Ovary (tissue), 9 donors: Measurements from ENCODE around the gene AMOTL1. TPM values are rescaled to one million over a fixed set of nuclear protein-coding genes. Genes with fewer than 3 reads are reported as not detected.

Source experiments
- DNase-seq, 5 donors: peaks; one replicate each; pipeline ENCODE4 v3.0.0-alpha.2; 2019 to 2020
- H3K27ac ChIP-seq, 2 donors: fragments of 200-600 bp; one replicate each; pipeline versions ENCODE4 v1.5.1 to v1.8.0; 2019 to 2022
- H3K27me3 ChIP-seq: fragments of 200-600 bp; one replicate; pipeline ENCODE4 v1.8.0; 2022
- H3K36me3 ChIP-seq: fragments of 200-600 bp; sonication (generic); one replicate; pipeline ENCODE4 v1.5.1; 2019
- H3K4me1 ChIP-seq: one replicate; pipeline ENCODE4 v1.8.1; 2013; ENCODE audit warnings: mild to moderate bottlenecking, moderate library complexity; ENCODE audit not compliant: insufficient read depth
- H3K4me3 ChIP-seq: fragments of 200-600 bp; sonication (generic); one replicate; pipeline ENCODE4 v1.5.1; 2017
- H3K9me3 ChIP-seq, 2 donors: fragments of 200-600 bp in 1 of 2; sonication (generic) in 1 of 2; one replicate each; pipeline versions ENCODE4 v1.5.1 to v1.8.1; 2013 to 2019; ENCODE audit warnings: mild to moderate bottlenecking in 1 of 2, moderate library complexity in 1 of 2
- EP300 ChIP-seq: sonication (generic); formaldehyde crosslinking; IDR thresholded peaks from one replicate; pipeline ENCODE4 v1.6.1; 2017; ENCODE audit warnings: antibody characterized with exemption
- POLR2A ChIP-seq: fragments of 450-650 bp; IDR thresholded peaks from one replicate; pipeline ENCODE4 v1.6.1; 2017; ENCODE audit warnings: antibody characterized with exemption, mild to moderate bottlenecking, moderate library complexity
- WGBS, 3 donors: extraction: QIAGEN DNeasy Blood & Tissue Kit in 1 of 3; methylation state at CpG; one replicate each; pipeline versions ENCODE4 v1.1.5 to v1.1.7; 2013 to 2017; 5-methylcytosine and 5-hydroxymethylcytosine counted together
- intact Hi-C, 4 donors: fragments of 100-400 bp; cut with DNase I; formaldehyde crosslinking; loops; one replicate each; pipeline versions ENCODE4 v1.11.0 to v1.15.1; 2022 to 2023
- polyA plus RNA-seq, 2 donors: library from polyadenylated mRNA; stranded (reverse); fragments of 200-250 nt in 1 of 2; fragments of 350-450 nt in 1 of 2; fragmentation: Illumina TruSeq in 1 of 2; extraction: RNeasy Lipid Tissue Mini Kit (QIAGEN cat#74804) in 1 of 2; gene quantifications; one replicate each; pipeline ENCODE4 v1.2.3, GENCODE V29; 2013 to 2014
- total RNA-seq, 7 donors: library from RNA; depleted of rRNA in 2 of 7; stranded (reverse); fragments of >200 nt in 2 of 7; fragmentation: NEBNext Ultra II Directional in 3 of 7; extraction: Animal tissue kit (Norgen Biotek cat#: 25700) in 3 of 7; gene quantifications; one replicate each; pipeline versions ENCODE4 v1.1.0 to v1.2.4, GENCODE V29; 2016 to 2023
- TF ChIP-seq, protein P1 (sequence below), 3 donors: fragments of 450-650 bp in 2 of 3; fragments of 200-600 bp in 1 of 3; IDR thresholded peaks; one replicate each; pipeline versions ENCODE4 v1.5.1 to v1.8.0; 2016 to 2022; ENCODE audit warnings: antibody characterized with exemption in 3 of 3, mild to moderate bottlenecking in 1 of 3
- donor health status: DM: no; HTN: no; CAD: no; lungs with moderate emphysema.
- donor health status: DM: no; HTN: no; CAD: no.
- donor health status: Bipolar disorder and iron deficiency.
- donor health status: DM: yes; HTN: yes; CAD: no.
- donor health status: DM: no; HTN: no; CAD: no.
- donor health status: DM: yes; HTN: yes; CAD: no.

The AMOTL1 gene
- total and polyA plus RNA-seq, 9 donors: 5.4 to 24.8 (median 13.6) TPM

GRCh38 chr11:94814272-94814976, 46.3 kb downstream of the AMOTL1 start:
- Histone ChIP-seq H3K27me3 (no peaks in the 10 kb centered on the region), H3K27ac (no peak overlapping the region), H3K9me3 (no peaks in the 10 kb centered on the region), H3K4me3 (no peak overlapping the region), H3K4me1 (no peaks in the 10 kb centered on the region), H3K36me3 (no peaks in the 10 kb centered on the region)
- 75 to 87% (median 80%) methylated on average over 7 of the region's 7 CpGs for WGBS, 3 donors
- TF ChIP-seq, protein P1, sequence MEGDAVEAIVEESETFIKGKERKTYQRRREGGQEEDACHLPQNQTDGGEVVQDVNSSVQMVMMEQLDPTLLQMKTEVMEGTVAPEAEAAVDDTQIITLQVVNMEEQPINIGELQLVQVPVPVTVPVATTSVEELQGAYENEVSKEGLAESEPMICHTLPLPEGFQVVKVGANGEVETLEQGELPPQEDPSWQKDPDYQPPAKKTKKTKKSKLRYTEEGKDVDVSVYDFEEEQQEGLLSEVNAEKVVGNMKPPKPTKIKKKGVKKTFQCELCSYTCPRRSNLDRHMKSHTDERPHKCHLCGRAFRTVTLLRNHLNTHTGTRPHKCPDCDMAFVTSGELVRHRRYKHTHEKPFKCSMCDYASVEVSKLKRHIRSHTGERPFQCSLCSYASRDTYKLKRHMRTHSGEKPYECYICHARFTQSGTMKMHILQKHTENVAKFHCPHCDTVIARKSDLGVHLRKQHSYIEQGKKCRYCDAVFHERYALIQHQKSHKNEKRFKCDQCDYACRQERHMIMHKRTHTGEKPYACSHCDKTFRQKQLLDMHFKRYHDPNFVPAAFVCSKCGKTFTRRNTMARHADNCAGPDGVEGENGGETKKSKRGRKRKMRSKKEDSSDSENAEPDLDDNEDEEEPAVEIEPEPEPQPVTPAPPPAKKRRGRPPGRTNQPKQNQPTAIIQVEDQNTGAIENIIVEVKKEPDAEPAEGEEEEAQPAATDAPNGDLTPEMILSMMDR (IDR thresholded peaks at IDR 0.05): no peak
- TF ChIP-seq EP300: no peak
- no peak for DNase-seq
- intact Hi-C loops: no loop called here

GRCh38 chr11:94815705-94816344, 47.7 kb downstream of the AMOTL1 start:
- DNase-seq: no peak
- Histone ChIP-seq H3K36me3 (no peaks in the 10 kb centered on the region), H3K27me3 (no peaks in the 10 kb centered on the region), H3K27ac (no peak overlapping the region), H3K9me3 (no peaks in the 10 kb centered on the region), H3K4me3 (no peak overlapping the region), H3K4me1 (no peaks in the 10 kb centered on the region)
- TF ChIP-seq, protein P1 (IDR thresholded peaks at IDR 0.05): no peak
- TF ChIP-seq EP300: no peak
- TF ChIP-seq POLR2A: no peak
- 93 to 97% (median 95%) methylated on average over 4 of the region's 4 CpGs for whole genome bisulfite sequencing, 3 donors
- intact Hi-C loops: no loop called here

- Histone ChIP-seq H3K4me1 (no peaks in the 10 kb centered on the region), H3K27ac (no peak overlapping the region), H3K9me3 (no peaks in the 10 kb centered on the region), H3K27me3 (no peaks in the 10 kb centered on the region), H3K4me3 (no peak overlapping the region), H3K36me3 (no peaks in the 10 kb centered on the region)
- no peak for DNase-seq
- intact Hi-C loops: no loop called here
- 96 to 98% (median 96%) methylated on average over 7 of the region's 7 CpGs for WGBS, 3 donors
- TF ChIP-seq EP300 (no peak), POLR2A (no peak)
- TF ChIP-seq, protein P1 (IDR thresholded peaks at IDR 0.05): no peak
Measured at GRCh38 chr11:94820480-94820879, 52.3 kb downstream of the AMOTL1 start.

DNA sequence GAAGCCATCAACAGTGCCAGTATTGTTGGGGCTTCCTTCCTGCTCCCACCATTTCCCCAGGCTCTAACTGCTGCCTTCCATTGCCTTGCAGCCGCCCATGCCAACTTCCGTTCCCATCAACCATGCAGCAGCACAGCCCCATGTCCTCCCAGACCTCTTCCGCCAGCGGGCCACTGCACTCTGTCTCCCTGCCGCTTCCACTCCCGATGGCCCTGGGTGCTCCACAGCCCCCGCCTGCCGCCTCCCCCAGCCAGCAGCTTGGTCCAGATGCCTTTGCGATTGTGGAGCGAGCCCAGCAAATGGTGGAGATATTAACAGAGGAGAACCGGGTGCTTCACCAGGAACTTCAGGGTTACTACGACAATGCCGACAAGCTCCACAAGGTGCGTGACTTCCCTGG, 53.3 kb downstream of the AMOTL1 start:
- H3K36me3 ChIP-seq: no peaks in the 10 kb centered on the region
- intact Hi-C loops: no loop called here
- H3K9me3 ChIP-seq: no peaks in the 10 kb centered on the region
- no peaks in the 10 kb centered on the region for H3K27me3 ChIP-seq
- H3K27ac ChIP-seq: no peak overlapping the region
- DNase-seq: no peak
- no peaks in the 10 kb centered on the region for H3K4me1 ChIP-seq
- TF ChIP-seq, protein P1 (IDR thresholded peaks at IDR 0.05): no peak
- TF ChIP-seq POLR2A: no peak
- TF ChIP-seq EP300: no peak
- H3K4me3 ChIP-seq: no peak overlapping the region
- WGBS, 3 donors: 95 to 98% (median 95%) methylated on average over 14 of the region's 14 CpGs
